Activated CD8-positive, alpha-beta memory T cell treated with anti-CD3 and anti-CD28 coated beads, Interleukin-2, amount 50 U/mL, for 1 hour (primary cell): ENCODE results near the gene ZNF446.
"Not testable (repeated sequence)": the region's sequence is repeated elsewhere in the genome, so short reads cannot be mapped to it uniquely, and the experiment has no call there.

ENCODE experiments used
- DNase-seq: peaks from one replicate; pipeline ENCODE4 v3.0.0-alpha.2; 2020; ENCODE audit errors: extremely low read depth

The ZNF446 gene

GRCh38 chr19:58475714-58476497, at the start of gene ZNF446:
ZNF446 (plus strand) TSS chr19:58476352; CDS start chr19:58477219, 867 bp downstream.
- peak; percentile 91 for DNase-seq

GRCh38 chr19:58428617-58429016, 47.5 kb upstream of the ZNF446 start:
- DNase-seq: no peak

- DNase-seq: no peak
Measured at GRCh38 chr19:58429745-58430144, 46.4 kb upstream of the ZNF446 start.

GRCh38 chr19:58434217-58434616, 41.9 kb upstream of the ZNF446 start:
- no peak for DNase-seq

GRCh38 chr19:58439576-58440554, 36.3 kb upstream of the ZNF446 start, which contains the start of gene ZNF132:
ZNF132 (minus strand) TSS chr19:58440153; CDS start chr19:58439821, 332 bp downstream.
- DNase-seq: peak; percentile 92

GRCh38 chr19:58440556-58440955, 35.6 kb upstream of the ZNF446 start:
- DNase-seq: no peak

- DNase-seq: not testable (repeated sequence)
Measured at GRCh38 chr19:58442986-58443385, 33.2 kb upstream of the ZNF446 start.

GRCh38 chr19:58448860-58449259, 27.3 kb upstream of the ZNF446 start:
- DNase-seq: not testable (repeated sequence)

GRCh38 chr19:58449980-58450379, 26.2 kb upstream of the ZNF446 start:
- DNase-seq: not testable (repeated sequence)

- DNase-seq: no peak
Measured at GRCh38 chr19:58450856-58451357, 25.2 kb upstream of the ZNF446 start.

- DNase-seq: peak; percentile 94
Measured at GRCh38 chr19:58451358-58452101, 24.6 kb upstream of the ZNF446 start, which contains the start of gene ZNF324B. ZNF324B (plus strand) TSS chr19:58451622; CDS start chr19:58453702, 2,080 bp downstream.

GRCh38 chr19:58453743-58454142, 22.4 kb upstream of the ZNF446 start:
- DNase-seq: no peak

- DNase-seq: no peak
Measured at GRCh38 chr19:58455306-58455705, 20.8 kb upstream of the ZNF446 start.

GRCh38 chr19:58456111-58456510, 20.0 kb upstream of the ZNF446 start:
- DNase-seq: no peak

- no peak for DNase-seq
Measured at GRCh38 chr19:58460039-58460438, 16.1 kb upstream of the ZNF446 start.

GRCh38 chr19:58466089-58466759, 9.9 kb upstream of the ZNF446 start:
- DNase-seq: no peak

- peak; percentile 91 for DNase-seq
Measured at GRCh38 chr19:58466760-58467589, 9.2 kb upstream of the ZNF446 start, which contains the start of gene ZNF324. ZNF324 (plus strand) TSS chr19:58467080; CDS start chr19:58469186, 2,106 bp downstream.

- DNase-seq: no peak
Measured at GRCh38 chr19:58468216-58468839, 7.8 kb upstream of the ZNF446 start.
